ENCODE measurements around the gene MYPOP.
A peak's percentile ranks its signal among the peaks of the same experiment; 100 is the strongest.

MYPOP gene

GRCh38 chr19:45863840-45864628 lies 38.4 kb downstream of the MYPOP start, which contains the start of gene FOXA3:
TSS of gene FOXA3 (plus strand) at chr19:45864326. CDS start at chr19:45864457, 131 bp downstream.
- no peaks in the 10 kb centered on the region for H3K27me3 ChIP-seq (ENCODE audit: insufficient read depth, low read length, poor library complexity)
- peaks cover 18% of the 10 kb centered on the region for H3K36me3 ChIP-seq (ENCODE audit: insufficient read depth, low read length)
- H3K4me1 ChIP-seq (ENCODE audit: insufficient read depth, low read length) = peaks cover 26% of the 10 kb centered on the region
- TF ChIP-seq EZH2 (IDR thresholded peaks at IDR 0.05; ENCODE audit: borderline replicate concordance, low read depth, low read length, severe bottlenecking) = no peak
- TF ChIP-seq CTCF (IDR thresholded peaks at IDR 0.05; ENCODE audit: borderline replicate concordance, extremely low read depth, low read length, poor library complexity, severe bottlenecking) = peak; percentile 18
- peaks cover 37% of the 10 kb centered on the region for H3K79me2 ChIP-seq (ENCODE audit: insufficient read depth, low read length)
- ATAC-seq (ENCODE audit: insufficient read depth, low read depth) (no peak), DNase-seq (no peak)
- H4K20me1 ChIP-seq (ENCODE audit: insufficient read depth, low read length) = no peaks in the 10 kb centered on the region
- H3K9me3 ChIP-seq (ENCODE audit: insufficient read depth, low read length, severe bottlenecking) = no peaks in the 10 kb centered on the region
- peak within 1 kb of the TSS; percentile 51 for H3K9ac ChIP-seq (ENCODE audit: low read depth, low read length)
- peak within 1 kb of the TSS; percentile 77 for H3K4me2 ChIP-seq (ENCODE audit: insufficient read depth, low read length)
- H2AFZ ChIP-seq (ENCODE audit: low read depth, low read length) = peak within 1 kb of the TSS; percentile 93
- H3K27ac ChIP-seq (ENCODE audit: low read length) = peak within 1 kb of the TSS; percentile 61
- H3K4me3 ChIP-seq (ENCODE audit: low read depth in 1 of 2, low read length in 2 of 2) = peak within 1 kb of the TSS; percentile 27 to 74; a peak in 3 of 4 replicates

GRCh38 chr19:45863335-45863839 lies 39.0 kb downstream of the MYPOP start:
- ATAC-seq (ENCODE audit: insufficient read depth, low read depth) = no peak
- no peak for TF ChIP-seq CTCF (IDR thresholded peaks at IDR 0.05; ENCODE audit: borderline replicate concordance, extremely low read depth, low read length, poor library complexity, severe bottlenecking)
- no peak for TF ChIP-seq EZH2 (IDR thresholded peaks at IDR 0.05; ENCODE audit: borderline replicate concordance, low read depth, low read length, severe bottlenecking)
- H3K36me3 ChIP-seq (ENCODE audit: insufficient read depth, low read length) = peaks cover 23% of the 10 kb centered on the region
- H3K9me3 ChIP-seq (ENCODE audit: insufficient read depth, low read length, severe bottlenecking) = no peaks in the 10 kb centered on the region
- peak overlapping the region; percentile 27 to 74; a peak in 3 of 4 replicates for H3K4me3 ChIP-seq (ENCODE audit: low read depth in 1 of 2, low read length in 2 of 2)
- peaks cover 42% of the 10 kb centered on the region for H3K79me2 ChIP-seq (ENCODE audit: insufficient read depth, low read length)
- peaks cover 26% of the 10 kb centered on the region for H3K4me1 ChIP-seq (ENCODE audit: insufficient read depth, low read length)
- no peaks in the 10 kb centered on the region for H3K27me3 ChIP-seq (ENCODE audit: insufficient read depth, low read length, poor library complexity)
- H3K27ac ChIP-seq (ENCODE audit: low read length) = peak overlapping the region; percentile 61
- H3K9ac ChIP-seq (ENCODE audit: low read depth, low read length) = peak overlapping the region; percentile 51
- DNase-seq = no peak
- H4K20me1 ChIP-seq (ENCODE audit: insufficient read depth, low read length) = no peaks in the 10 kb centered on the region
- peak overlapping the region; percentile 77 for H3K4me2 ChIP-seq (ENCODE audit: insufficient read depth, low read length)
- peak overlapping the region; percentile 93 for H2AFZ ChIP-seq (ENCODE audit: low read depth, low read length)

GRCh38 chr19:45862564-45863334 lies 39.7 kb downstream of the MYPOP start, which contains the start of gene SYMPK:
TSS of gene SYMPK (minus strand) at chr19:45863147. CDS start at chr19:45854495, 8,652 bp downstream.
- H3K36me3 ChIP-seq (ENCODE audit: insufficient read depth, low read length) = peaks cover 29% of the 10 kb centered on the region
- peak within 1 kb of the TSS; percentile 76 for H3K9ac ChIP-seq (ENCODE audit: low read depth, low read length)
- H3K9me3 ChIP-seq (ENCODE audit: insufficient read depth, low read length, severe bottlenecking) = no peaks in the 10 kb centered on the region
- peaks cover 48% of the 10 kb centered on the region for H3K79me2 ChIP-seq (ENCODE audit: insufficient read depth, low read length)
- peak; percentile 2 for TF ChIP-seq CTCF (IDR thresholded peaks at IDR 0.05; ENCODE audit: borderline replicate concordance, extremely low read depth, low read length, poor library complexity, severe bottlenecking)
- TF ChIP-seq EZH2 (IDR thresholded peaks at IDR 0.05; ENCODE audit: borderline replicate concordance, low read depth, low read length, severe bottlenecking) = no peak
- H3K27me3 ChIP-seq (ENCODE audit: insufficient read depth, low read length, poor library complexity) = no peaks in the 10 kb centered on the region
- peaks cover 5% of the 10 kb centered on the region; the same call in 1 of the 2 replicates for H4K20me1 ChIP-seq (ENCODE audit: insufficient read depth, low read length)
- H3K4me1 ChIP-seq (ENCODE audit: insufficient read depth, low read length) = peaks cover 26% of the 10 kb centered on the region
- ATAC-seq (ENCODE audit: insufficient read depth, low read depth) (peak; percentile 96), DNase-seq (peak; percentile 99)
- peak within 1 kb of the TSS; percentile 49 to 74 for H3K4me3 ChIP-seq (ENCODE audit: low read depth in 1 of 2, low read length in 2 of 2)
- H2AFZ ChIP-seq (ENCODE audit: low read depth, low read length) = peak within 1 kb of the TSS; percentile 93
- H3K4me2 ChIP-seq (ENCODE audit: insufficient read depth, low read length) = peak within 1 kb of the TSS; percentile 87
- H3K27ac ChIP-seq (ENCODE audit: low read length) = peak within 1 kb of the TSS; percentile 80

Data from DND-41 (cell line).